Suppressor macrophage treated with lipopolysaccharide for 1 hour (primary cell): ENCODE results near the gene MEF2B.

Experiments
- DNase-seq, 3 donors: peaks; one replicate each; pipeline ENCODE4 v3.0.0-alpha.2; 2020 to 2022

Gene MEF2B

GRCh38 chr19:19096641-19097627 is 73.1 kb downstream of the MEF2B start:
- DNase-seq, result peak in 1 of 3 donors; percentile 10

- peak in 1 of 3 donors; percentile 7 for DNase-seq
These were observed 74.4 kb downstream of the MEF2B start for GRCh38 chr19:19095691-19096090.
